Endothelial cell of umbilical vein (primary cell): ENCODE data around the gene CD53. TPM values are rescaled to one million over a fixed set of nuclear protein-coding genes. Genes with fewer than 3 reads are reported as not detected.

Source experiments
- BruUV-seq: library from RNA; stranded (reverse); fragments of 400-500 nt; replicated peaks from 2 replicates; lab custom pipeline; 2021; lab: Mats Ljungman, UMichigan
- CTCF ChIA-PET: fragments of 300-600, 350-600 bp; sonication (Branson Sonifier 250); formaldehyde crosslinking; loops from one replicate; lab custom pipeline; 2021; ENCODE audit warnings: antibody characterized with exemption, inconsistent platforms; lab: Charles Lee
- POLR2A ChIA-PET: fragments of 300-600, 350-600 bp; sonication (Branson Sonifier 250); formaldehyde crosslinking; loops from one replicate; lab custom pipeline; 2021; ENCODE audit warnings: antibody characterized with exemption, inconsistent platforms; lab: Charles Lee
- DNase-seq: peaks from one replicate; pipeline ENCODE4 v3.0.0-alpha.2; 2011; ENCODE audit warnings: low read depth, low spot score
- FAIRE-seq: peaks from 2 replicates; lab custom pipeline; 2011; peaks lifted over from hg19 to GRCh38; lab: Jason Lieb, UNC
- H2AFZ ChIP-seq: 2 replicates; pipeline ENCODE4 v1.6.0; 2012; ENCODE audit warnings: low read depth, low read length, control low read depth, inconsistent platforms
- H3K27ac ChIP-seq: 2 replicates; pipeline ENCODE4 v1.5.1; 2011; ENCODE audit warnings: low read depth, mild to moderate bottlenecking, control low read depth, low read length, moderate library complexity; ENCODE audit not compliant: insufficient read depth
- H3K27me3 ChIP-seq, 2 experiments: 2 replicates each; pipeline versions ENCODE4 v1.6.0 to v1.6.1; 2011; ENCODE audit warnings: low read length in 2 of 2, mixed read lengths in 1 of 2; ENCODE audit not compliant: control insufficient read depth in 2 of 2, insufficient read depth in 2 of 2
- H3K36me3 ChIP-seq, 2 experiments: 2 replicates in 1 of 2; 3 replicates in 1 of 2; pipeline ENCODE4 v1.5.1; 2011; ENCODE audit warnings: low read length in 2 of 2, mild to moderate bottlenecking in 1 of 2, moderate library complexity in 1 of 2; ENCODE audit not compliant: control insufficient read depth in 2 of 2, insufficient read depth in 2 of 2; ENCODE audit errors: extremely low read depth in 1 of 2
- H3K4me1 ChIP-seq: 3 replicates; pipeline ENCODE4 v1.5.1; 2011; ENCODE audit warnings: mild to moderate bottlenecking, low read length; ENCODE audit not compliant: control insufficient read depth, insufficient read depth; ENCODE audit errors: extremely low read depth
- H3K4me2 ChIP-seq: 2 replicates; pipeline ENCODE4 v1.6.1; 2011; ENCODE audit warnings: low read length, control low read depth, mixed read lengths; ENCODE audit not compliant: insufficient read depth
- H3K4me3 ChIP-seq, 3 experiments: fragments of 200-600 bp in 1 of 3; sonication (generic), shearing (Covaris generic) in 1 of 3; replicated peaks in 1 of 3; 2 replicates each; pipeline ENCODE4 v1.5.1; 2011 to 2016; ENCODE audit warnings: control low read depth in 3 of 3, low read length in 3 of 3, mild to moderate bottlenecking in 2 of 3, inconsistent platforms in 1 of 3, low read depth in 1 of 3, moderate library complexity in 1 of 3; ENCODE audit not compliant: insufficient read depth in 1 of 3
- H3K79me2 ChIP-seq: 2 replicates; pipeline ENCODE4 v1.6.0; 2012; ENCODE audit warnings: low read length, inconsistent platforms; ENCODE audit not compliant: control insufficient read depth, insufficient read depth
- H3K9ac ChIP-seq: replicated peaks from 2 replicates; pipeline ENCODE3; 2011; ENCODE audit warnings: low read length, control low read depth; ENCODE audit not compliant: insufficient read depth; ENCODE audit errors: extremely low read depth
- H3K9me1 ChIP-seq: replicated peaks from 3 replicates; pipeline ENCODE4 v1.6.0; 2011; ENCODE audit warnings: mild to moderate bottlenecking, low read length; ENCODE audit not compliant: control insufficient read depth, insufficient read depth; ENCODE audit errors: extremely low read depth
- H3K9me3 ChIP-seq: replicated peaks from 2 replicates; pipeline ENCODE4 v1.5.1; 2012; ENCODE audit warnings: low read length, inconsistent platforms; ENCODE audit not compliant: control insufficient read depth, insufficient read depth
- H4K20me1 ChIP-seq: replicated peaks from 2 replicates; pipeline ENCODE3; 2011; ENCODE audit warnings: mild to moderate bottlenecking, low read length; ENCODE audit not compliant: control insufficient read depth, insufficient read depth; ENCODE audit errors: extremely low read depth
- CTCF ChIP-seq, 2 donors: IDR thresholded peaks; 1 replicate in 1 of 2; 2 replicates in 1 of 2; pipeline ENCODE4 v1.5.1; 2011; ENCODE audit warnings: low read length in 2 of 2, mild to moderate bottlenecking in 2 of 2, moderate library complexity in 2 of 2, control low read depth in 1 of 2, inconsistent platforms in 1 of 2, low read depth in 1 of 2; ENCODE audit not compliant: insufficient read depth in 1 of 2; ENCODE audit errors: extremely low read depth in 1 of 2
- EZH2 ChIP-seq: IDR thresholded peaks from 2 replicates; pipeline ENCODE4 v1.6.1; 2012; ENCODE audit warnings: borderline replicate concordance, low read depth, mild to moderate bottlenecking, moderate library complexity, low read length, inconsistent platforms; ENCODE audit not compliant: severe bottlenecking
- FOS ChIP-seq: IDR thresholded peaks from 2 replicates; pipeline ENCODE4 v1.6.1; 2011; ENCODE audit warnings: mild to moderate bottlenecking, low read length, moderate library complexity, borderline replicate concordance; ENCODE audit not compliant: insufficient read depth
- GATA2 ChIP-seq: IDR thresholded peaks from 2 replicates; pipeline ENCODE4 v1.7.0; 2011; ENCODE audit warnings: low read depth, mild to moderate bottlenecking, moderate library complexity, mixed read lengths, low read length; ENCODE audit not compliant: insufficient read length, insufficient read depth
- JUN ChIP-seq: IDR thresholded peaks from 2 replicates; pipeline ENCODE4 v1.6.1; 2011; ENCODE audit warnings: borderline replicate concordance, low read depth; ENCODE audit not compliant: insufficient read length, insufficient read depth
- MYC ChIP-seq: IDR thresholded peaks from one replicate; pipeline ENCODE4 v1.6.1; 2011; ENCODE audit warnings: mild to moderate bottlenecking, low read depth, low read length
- POLR2A ChIP-seq: IDR thresholded peaks from 2 replicates; pipeline ENCODE4 v1.6.1; 2012; ENCODE audit warnings: low read depth, mild to moderate bottlenecking, control low read depth, low read length
- dilution Hi-C: fragments of 300-500 bp; cut with MboI; formaldehyde crosslinking; loops from one replicate; pipeline ENCODE4 v1.15.0; 2019; ENCODE audit warnings: low sequenced_read_pairs; ENCODE audit not compliant: extremely low pct_ligation_motif_present
- intact Hi-C: fragments of 100-400 bp; cut with micrococcal nuclease; formaldehyde crosslinking; loops from one replicate; pipeline ENCODE4 v1.10.0; 2022
- polyA plus RNA-seq, 4 experiments: library from polyadenylated mRNA; depleted of rRNA in 3 of 4; stranded (reverse) in 3 of 4; unstranded in 1 of 4; fragments of >200 nt; gene quantifications; 2 replicates each; pipeline versions ENCODE4 v1.2.1 to v1.2.3, GENCODE V29; 2011 to 2012; ENCODE audit warnings: missing spikeins in 1 of 4
- total RNA-seq: library from RNA; stranded (reverse); gene quantifications from 2 replicates; pipeline ENCODE4 v1.2.3, GENCODE V29; 2021
- TF ChIP-seq, protein P1 (sequence below): IDR thresholded peaks from 2 replicates; pipeline ENCODE4 v1.6.1; 2011; ENCODE audit not compliant: insufficient read depth, insufficient read length

The CD53 gene
- total and polyA plus RNA-seq, 2 donors (not counting 3 experiments of a cell fraction or from before 2014, with no cell fraction given): 0.35 TPM; not detected in 1

GRCh38 chr1:110856410-110856809, 16.5 kb upstream of the CD53 start:
- Histone ChIP-seq H4K20me1 (no peaks in the 10 kb centered on the region), H3K4me3 (no peak overlapping the region), H3K36me3 (no peaks in the 10 kb centered on the region), H2AFZ (no peak overlapping the region), H3K9me3 (no peaks in the 10 kb centered on the region), H3K9ac (no peak overlapping the region), H3K9me1 (no peaks in the 10 kb centered on the region), H3K4me2 (no peak overlapping the region), H3K27ac (no peak overlapping the region), H3K27me3 (no peaks in the 10 kb centered on the region), H3K79me2 (no peaks in the 10 kb centered on the region), H3K4me1 (no peaks in the 10 kb centered on the region)
- DNase-seq (no peak), FAIRE-seq (no peak)
- CTCF ChIA-PET: interaction anchor here (0.9 kb wide), 1 partner anchor 174 kb away, joined by 3 read pairs; no protein-coding TSS in a partner anchor
- dilution Hi-C loops (no loop called here), intact Hi-C loops (no loop called here)
- TF ChIP-seq CTCF (IDR thresholded peaks at IDR 0.05; ENCODE audit: extremely low read depth in 1 of 2, insufficient read depth in 1 of 2, low read depth in 1 of 2, low read length in 2 of 2) (no peak), MYC (no peak), GATA2 (no peak), EZH2 (no peak), FOS (no peak), POLR2A (no peak), JUN (no peak)
- TF ChIP-seq, protein P1, sequence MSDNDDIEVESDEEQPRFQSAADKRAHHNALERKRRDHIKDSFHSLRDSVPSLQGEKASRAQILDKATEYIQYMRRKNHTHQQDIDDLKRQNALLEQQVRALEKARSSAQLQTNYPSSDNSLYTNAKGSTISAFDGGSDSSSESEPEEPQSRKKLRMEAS: no peak
- POLR2A ChIA-PET: no interaction called here
- no TSS peak for BruUV-seq
